MCF 10A (cell line): Measurements from ENCODE around the gene ROBO3. TPM values are rescaled to one million over a fixed set of nuclear protein-coding genes. Genes with fewer than 3 reads are reported as not detected.

Experiments
- BruUV-seq: library from RNA; stranded (reverse); fragments of 400-500 nt; replicated peaks from 2 replicates; lab custom pipeline; 2021; lab: Mats Ljungman, UMichigan
- CTCF ChIA-PET: fragments of 300-600 bp; sonication (Branson Sonifier 250); formaldehyde crosslinking; extraction: SDS; loops from one replicate; lab custom pipeline; 2021; ENCODE audit warnings: antibody characterized with exemption, inconsistent platforms; lab: Yijun Ruan, JAX
- POLR2A ChIA-PET: fragments of 300-600, 350-650 bp; sonication (Branson Sonifier 250); formaldehyde crosslinking; extraction: SDS; loops from one replicate; lab custom pipeline; 2020; ENCODE audit warnings: antibody characterized with exemption, inconsistent platforms; lab: Yijun Ruan, JAX
- DNase-seq: peaks from one replicate; pipeline ENCODE4 v3.0.0-alpha.2; 2018; ENCODE audit not compliant: unreplicated experiment
- H3K27ac Mint-ChIP-seq: one replicate; pipeline ENCODE4 v1.8.0; 2022; ENCODE audit warnings: mild to moderate bottlenecking, low read depth, mixed read lengths; ENCODE audit not compliant: unreplicated experiment
- H3K27me3 Mint-ChIP-seq: one replicate; pipeline ENCODE4 v1.8.0; 2022; ENCODE audit warnings: mixed read lengths; ENCODE audit not compliant: insufficient read depth, unreplicated experiment
- H3K36me3 Mint-ChIP-seq: one replicate; pipeline ENCODE4 v1.8.0; 2022; ENCODE audit warnings: mild to moderate bottlenecking, moderate library complexity, mixed read lengths; ENCODE audit not compliant: insufficient read depth, unreplicated experiment
- H3K4me1 Mint-ChIP-seq: one replicate; pipeline ENCODE4 v1.8.0; 2022; ENCODE audit warnings: mixed read lengths; ENCODE audit not compliant: insufficient read depth, unreplicated experiment
- H3K4me3 Mint-ChIP-seq: one replicate; pipeline ENCODE4 v1.8.0; 2022; ENCODE audit warnings: mild to moderate bottlenecking, moderate library complexity, mixed read lengths; ENCODE audit not compliant: unreplicated experiment
- H3K9me3 Mint-ChIP-seq: one replicate; pipeline ENCODE4 v1.8.0; 2022; ENCODE audit warnings: mixed read lengths; ENCODE audit not compliant: unreplicated experiment
- CTCF ChIP-seq: fragments of 200-600 bp; IDR thresholded peaks from one replicate; pipeline ENCODE4 v1.8.0; 2022; ENCODE audit warnings: antibody characterized with exemption, mild to moderate bottlenecking; ENCODE audit not compliant: unreplicated experiment
- intact Hi-C: fragments of 100-400 bp; cut with micrococcal nuclease; formaldehyde crosslinking; loops from 2 replicates; pipeline ENCODE4 v1.14.1; 2022
- total RNA-seq: library from RNA; stranded (reverse); gene quantifications from 2 replicates; pipeline ENCODE4 v1.2.3, GENCODE V29; 2022

Gene ROBO3
- total RNA-seq, 1 experiment from 2014 or later = 117 TPM

- no peak overlapping the region for H3K27ac Mint-ChIP-seq
- peaks cover 4% of the 10 kb centered on the region for H3K36me3 Mint-ChIP-seq
- POLR2A ChIA-PET = no interaction called here
- H3K4me3 Mint-ChIP-seq = no peak overlapping the region
- no peak for DNase-seq
- H3K9me3 Mint-ChIP-seq = no peaks in the 10 kb centered on the region
- no peak for TF ChIP-seq CTCF
- no peaks in the 10 kb centered on the region for H3K4me1 Mint-ChIP-seq
- BruUV-seq = no TSS peak
- intact Hi-C loops = loop anchor here (10.0 kb wide), 1 partner anchor 427 kb away; no protein-coding TSS in a partner anchor
- H3K27me3 Mint-ChIP-seq = no peaks in the 10 kb centered on the region
- CTCF ChIA-PET = interaction anchor here (2.9 to 9.6 kb wide), 2 partner anchors 32 to 162 kb away, joined by 13 to 201 read pairs; partner anchors contain the start of gene MSANTD2
These were observed 33.3 kb upstream of the ROBO3 start for GRCh38 chr11:124831897-124832296.

GRCh38 chr11:124832571-124832970, 32.7 kb upstream of the ROBO3 start:
- CTCF ChIA-PET = interaction anchor here (0.6 to 9.6 kb wide), 10 partner anchors 9 to 188 kb away, joined by 3 to 201 read pairs (median 5); partner anchors contain the start of gene MSANTD2
- Mint-ChIP-seq H3K36me3 (peaks cover 5% of the 10 kb centered on the region), H3K4me1 (peaks cover 4% of the 10 kb centered on the region), H3K9me3 (no peaks in the 10 kb centered on the region), H3K27me3 (no peaks in the 10 kb centered on the region), H3K27ac (no peak overlapping the region), H3K4me3 (no peak overlapping the region)
- no peak for DNase-seq
- POLR2A ChIA-PET = interaction anchor here (1.0 kb wide), 1 partner anchor 31 kb away, joined by 3 read pairs; no protein-coding TSS in a partner anchor
- no peak for TF ChIP-seq CTCF
- intact Hi-C loops = loop anchor here (10.0 kb wide), 1 partner anchor 428 kb away; no protein-coding TSS in a partner anchor
- no TSS peak for BruUV-seq

GRCh38 chr11:124834526-124835180, 30.6 kb upstream of the ROBO3 start:
- Mint-ChIP-seq H3K27ac (no peak overlapping the region), H3K4me3 (no peak overlapping the region), H3K36me3 (peaks cover 5% of the 10 kb centered on the region), H3K4me1 (peaks cover 4% of the 10 kb centered on the region), H3K9me3 (no peaks in the 10 kb centered on the region), H3K27me3 (no peaks in the 10 kb centered on the region)
- no TSS peak for BruUV-seq
- DNase-seq = no peak
- ChIA-PET POLR2A (interaction anchor here (0.7 to 3.3 kb wide), 2 partner anchors 33 to 1181 kb away, joined by 3 to 19 read pairs; no protein-coding TSS in a partner anchor), CTCF (interaction anchor here (0.6 to 9.6 kb wide), 12 partner anchors 27 to 1232 kb away, joined by 3 to 201 read pairs (median 4); partner anchors contain the start of genes ESAM and MSANTD2)
- TF ChIP-seq CTCF = no peak
- intact Hi-C loops = loop anchor here (10.0 kb wide), 1 partner anchor 430 kb away; no protein-coding TSS in a partner anchor

- no peak for TF ChIP-seq CTCF
- Mint-ChIP-seq H3K4me3 (peak overlapping the region; percentile 60), H3K27me3 (peaks cover 11% of the 10 kb centered on the region), H3K36me3 (peaks cover 5% of the 10 kb centered on the region), H3K9me3 (no peaks in the 10 kb centered on the region), H3K27ac (peak overlapping the region; percentile 69), H3K4me1 (peaks cover 4% of the 10 kb centered on the region)
- BruUV-seq = no TSS peak
- DNase-seq = no peak
- ChIA-PET CTCF (interaction anchor here (0.7 to 9.6 kb wide), 29 partner anchors 11 to 625 kb away, joined by 3 to 201 read pairs (median 7); partner anchors contain the start of genes ESAM, MSANTD2, ROBO4 and SIAE), POLR2A (interaction anchor here (0.6 to 3.3 kb wide), 6 partner anchors 22 to 465 kb away, joined by 3 to 19 read pairs (median 6); no protein-coding TSS in a partner anchor)
- intact Hi-C loops = loop anchor here (2.0 to 10.0 kb wide), 3 partner anchors 31 to 431 kb away; no protein-coding TSS in a partner anchor
These were observed 29.3 kb upstream of the ROBO3 start for GRCh38 chr11:124835918-124836317.
